Parathyroid adenoma (tissue), 2 donors: ENCODE measurements around the gene OVCA2.

Source experiments
- H2AFZ ChIP-seq: fragments of 300-600 bp; sonication (generic); one replicate; pipeline ENCODE4 v1.7.0; 2017; ENCODE audit warnings: antibody characterized with exemption, mild to moderate bottlenecking
- H3K27ac ChIP-seq: fragments of 300-600 bp; sonication (generic); one replicate; pipeline ENCODE4 v1.7.0; 2017
- H3K27me3 ChIP-seq: fragments of 300-600 bp; sonication (generic); one replicate; pipeline ENCODE4 v1.7.0; 2017; ENCODE audit warnings: low read length; ENCODE audit not compliant: control insufficient read depth, insufficient read depth
- H3K36me3 ChIP-seq: fragments of 300-600 bp; sonication (generic); one replicate; pipeline ENCODE4 v1.7.0; 2017; ENCODE audit warnings: low read length; ENCODE audit not compliant: control insufficient read depth, insufficient read depth
- H3K4me1 ChIP-seq: fragments of 300-600 bp; sonication (generic); one replicate; pipeline ENCODE4 v1.7.0; 2017; ENCODE audit warnings: control low read depth
- H3K4me2 ChIP-seq: fragments of 300-600 bp; sonication (generic); one replicate; pipeline ENCODE4 v1.7.0; 2017; ENCODE audit warnings: low read length
- H3K4me3 ChIP-seq: fragments of 300-600 bp; sonication (generic); one replicate; pipeline ENCODE4 v1.7.0; 2017; ENCODE audit warnings: low read depth, low read length
- H3K79me2 ChIP-seq: fragments of 300-600 bp; sonication (generic); one replicate; pipeline ENCODE4 v1.7.0; 2017; ENCODE audit warnings: control low read depth
- H3K9ac ChIP-seq: fragments of 300-600 bp; sonication (generic); one replicate; pipeline ENCODE4 v1.7.0; 2017; ENCODE audit warnings: mild to moderate bottlenecking
- H3K9me3 ChIP-seq: fragments of 300-600 bp; sonication (generic); one replicate; pipeline ENCODE4 v1.7.0; 2017; ENCODE audit warnings: low read length; ENCODE audit not compliant: control insufficient read depth
- TF ChIP-seq, protein P1 (sequence below): fragments of 300-600 bp; sonication (generic); IDR thresholded peaks from one replicate; pipeline ENCODE4 v1.7.0; 2017; ENCODE audit warnings: antibody characterized with exemption, mild to moderate bottlenecking
- donor health status: primary hyperparathyroidism.

Gene OVCA2

DNA sequence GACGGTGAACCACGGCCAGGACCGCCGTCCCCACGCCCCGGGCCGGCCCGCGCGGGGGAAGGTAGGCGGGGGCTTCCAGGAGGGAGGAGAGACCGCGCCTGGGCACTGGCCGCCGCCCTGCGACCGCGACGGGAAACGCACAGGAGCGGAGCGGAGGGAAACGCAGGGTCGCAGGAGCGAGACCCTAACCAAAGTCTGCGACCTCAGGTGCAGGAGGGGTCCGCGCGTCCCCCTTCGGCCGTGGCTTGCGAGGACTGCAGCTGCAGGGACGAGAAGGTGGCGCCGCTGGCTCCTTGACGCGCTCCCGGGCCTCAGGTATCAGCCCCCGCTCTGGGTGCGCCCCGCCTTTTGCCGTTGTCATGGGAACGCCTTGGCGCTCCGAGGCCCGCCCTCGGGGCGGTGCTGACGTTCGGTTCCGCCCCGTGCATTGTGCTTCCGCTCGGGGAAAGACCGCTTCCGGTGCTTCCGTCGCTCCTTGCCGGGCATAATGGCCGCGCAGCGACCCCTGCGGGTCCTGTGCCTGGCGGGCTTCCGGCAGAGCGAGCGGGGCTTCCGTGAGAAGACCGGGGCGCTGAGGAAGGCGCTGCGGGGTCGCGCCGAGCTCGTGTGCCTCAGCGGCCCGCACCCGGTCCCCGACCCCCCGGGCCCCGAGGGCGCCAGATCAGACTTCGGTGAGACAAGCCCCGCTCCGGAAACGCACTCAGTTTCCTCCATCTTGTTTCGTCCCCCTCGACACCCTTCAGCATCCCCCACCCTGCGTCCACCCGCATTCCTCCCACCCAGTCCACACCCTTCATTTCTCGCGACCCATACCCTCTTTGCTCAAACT is at the start of gene OVCA2:
OVCA2 (plus strand) TSS at position 462 of the 829 bp plus-strand sequence; CDS start at position 488, 26 bp downstream.
- H3K4me1 ChIP-seq: peaks cover 8% of the 10 kb centered on the region
- H3K4me2 ChIP-seq: peak within 1 kb of the TSS; percentile 99
- H3K4me3 ChIP-seq: peak within 1 kb of the TSS; percentile 91
- TF ChIP-seq, protein P1, sequence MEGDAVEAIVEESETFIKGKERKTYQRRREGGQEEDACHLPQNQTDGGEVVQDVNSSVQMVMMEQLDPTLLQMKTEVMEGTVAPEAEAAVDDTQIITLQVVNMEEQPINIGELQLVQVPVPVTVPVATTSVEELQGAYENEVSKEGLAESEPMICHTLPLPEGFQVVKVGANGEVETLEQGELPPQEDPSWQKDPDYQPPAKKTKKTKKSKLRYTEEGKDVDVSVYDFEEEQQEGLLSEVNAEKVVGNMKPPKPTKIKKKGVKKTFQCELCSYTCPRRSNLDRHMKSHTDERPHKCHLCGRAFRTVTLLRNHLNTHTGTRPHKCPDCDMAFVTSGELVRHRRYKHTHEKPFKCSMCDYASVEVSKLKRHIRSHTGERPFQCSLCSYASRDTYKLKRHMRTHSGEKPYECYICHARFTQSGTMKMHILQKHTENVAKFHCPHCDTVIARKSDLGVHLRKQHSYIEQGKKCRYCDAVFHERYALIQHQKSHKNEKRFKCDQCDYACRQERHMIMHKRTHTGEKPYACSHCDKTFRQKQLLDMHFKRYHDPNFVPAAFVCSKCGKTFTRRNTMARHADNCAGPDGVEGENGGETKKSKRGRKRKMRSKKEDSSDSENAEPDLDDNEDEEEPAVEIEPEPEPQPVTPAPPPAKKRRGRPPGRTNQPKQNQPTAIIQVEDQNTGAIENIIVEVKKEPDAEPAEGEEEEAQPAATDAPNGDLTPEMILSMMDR: peak; percentile 70
- H3K27me3 ChIP-seq: no peaks in the 10 kb centered on the region
- peak within 1 kb of the TSS; percentile 88 for H3K27ac ChIP-seq
- H3K79me2 ChIP-seq: peaks cover 4% of the 10 kb centered on the region
- peak within 1 kb of the TSS; percentile 87 for H2AFZ ChIP-seq
- H3K36me3 ChIP-seq: no peaks in the 10 kb centered on the region
- no peaks in the 10 kb centered on the region for H3K9me3 ChIP-seq
- peak within 1 kb of the TSS; percentile 61 for H3K9ac ChIP-seq

DNA sequence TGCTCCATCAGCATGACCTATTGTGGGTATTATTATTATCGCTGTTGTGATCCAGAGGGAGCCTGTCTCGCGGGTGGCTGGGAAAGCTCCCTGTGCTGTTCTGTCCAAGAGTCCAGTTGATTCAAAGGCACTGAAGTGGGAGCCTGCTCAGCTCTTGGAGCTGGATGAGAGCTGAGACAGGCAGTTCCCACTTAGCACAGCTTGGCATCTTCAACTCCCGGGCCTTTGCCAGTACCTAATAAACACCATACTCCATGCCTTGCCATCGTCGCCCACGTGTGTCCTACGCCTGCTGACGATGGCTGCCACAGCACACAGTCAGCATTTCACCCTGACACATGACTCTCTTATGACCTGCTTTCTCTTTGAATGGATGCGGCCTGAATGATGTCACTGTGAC is 49.3 kb upstream of the OVCA2 start:
- no peak overlapping the region for H3K4me3 ChIP-seq
- TF ChIP-seq, protein P1: no peak
- H3K4me2 ChIP-seq: no peak overlapping the region
- no peak overlapping the region for H2AFZ ChIP-seq
- no peak overlapping the region for H3K27ac ChIP-seq
- no peaks in the 10 kb centered on the region for H3K9me3 ChIP-seq
- no peak overlapping the region for H3K9ac ChIP-seq
- no peaks in the 10 kb centered on the region for H3K27me3 ChIP-seq
- H3K4me1 ChIP-seq: no peaks in the 10 kb centered on the region
- H3K79me2 ChIP-seq: no peaks in the 10 kb centered on the region
- no peaks in the 10 kb centered on the region for H3K36me3 ChIP-seq

- Histone ChIP-seq H3K9ac (no peak overlapping the region), H3K9me3 (no peaks in the 10 kb centered on the region), H3K27me3 (no peaks in the 10 kb centered on the region), H3K4me1 (peaks cover 3% of the 10 kb centered on the region), H2AFZ (no peak overlapping the region), H3K27ac (no peak overlapping the region), H3K4me3 (no peak overlapping the region), H3K36me3 (no peaks in the 10 kb centered on the region), H3K4me2 (no peak overlapping the region), H3K79me2 (no peaks in the 10 kb centered on the region)
- TF ChIP-seq, protein P1: no peak
These were observed 47.1 kb upstream of the OVCA2 start for GRCh38 chr17:1994707-1995106.

DNA sequence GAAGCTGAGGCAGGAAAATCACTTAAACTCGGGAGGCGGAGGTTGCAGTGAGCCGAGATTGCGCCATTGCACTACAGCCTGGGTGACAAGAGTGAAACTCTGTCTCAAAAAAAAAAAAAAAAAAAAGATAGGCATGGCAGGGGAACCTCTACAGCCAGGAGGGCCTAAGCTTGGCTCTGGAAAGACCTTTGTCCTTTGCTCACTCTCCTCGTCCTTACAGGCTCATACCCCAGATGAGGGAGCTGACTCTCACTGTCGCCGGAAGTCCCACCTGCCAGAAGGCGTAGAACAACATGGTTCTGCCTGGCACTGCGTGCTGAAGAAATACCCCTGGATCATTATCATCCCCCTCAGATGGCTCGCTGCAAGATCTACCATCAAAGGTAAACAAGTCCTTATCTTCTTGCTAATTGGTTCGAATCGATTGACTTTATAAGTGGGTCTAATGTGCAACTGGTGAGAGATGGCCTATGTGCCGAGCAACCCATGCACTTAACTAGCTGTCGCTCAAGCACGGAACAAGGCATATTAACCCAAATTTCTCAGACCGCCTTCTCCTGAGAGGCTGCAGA is 46.4 kb upstream of the OVCA2 start:
- no peaks in the 10 kb centered on the region for H3K36me3 ChIP-seq
- H3K9me3 ChIP-seq: no peaks in the 10 kb centered on the region
- peaks cover 8% of the 10 kb centered on the region for H3K4me1 ChIP-seq
- TF ChIP-seq, protein P1: no peak
- no peaks in the 10 kb centered on the region for H3K27me3 ChIP-seq
- H3K27ac ChIP-seq: no peak overlapping the region
- H3K4me2 ChIP-seq: no peak overlapping the region
- no peak overlapping the region for H3K9ac ChIP-seq
- no peaks in the 10 kb centered on the region for H3K79me2 ChIP-seq
- no peak overlapping the region for H3K4me3 ChIP-seq
- no peak overlapping the region for H2AFZ ChIP-seq
